ENCODE data around the gene KATNA1. TPM values are rescaled to one million over a fixed set of nuclear protein-coding genes. Genes with fewer than 3 reads are reported as not detected.

Gene KATNA1
- total and polyA plus RNA-seq, 9 of the 15 experiments (the other 6 are each of a cell fraction or from before 2014, with no cell fraction given): 22.5 to 76.9 (median 45.0) TPM

- no peak for TF ChIP-seq ZNF134 (CRISPR knock-in tag; conservative IDR thresholded peaks at IDR 0.05)
- peak; percentile 40; the same call in 1 of the 2 replicates for TF ChIP-seq NFIC (IDR thresholded peaks at IDR 0.05)
- no peak for TF ChIP-seq ZNF12 (CRISPR knock-in tag; IDR thresholded peaks at IDR 0.05)
- peak; percentile 79 for TF ChIP-seq POLR2H (tag; IDR thresholded peaks at IDR 0.05; ENCODE audit: low read depth)
- TF ChIP-seq MAX (CRISPR knock-in tag; IDR thresholded peaks at IDR 0.05): peak; percentile 80
- 0 out of 2 replicates have a peak, but pooled peaks have one; percentile 23 for TF ChIP-seq CBFA2T3 (IDR thresholded peaks at IDR 0.05)
- TF ChIP-seq ZNF316 (IDR thresholded peaks at IDR 0.05): no peak
- TF ChIP-seq SRSF7 (optimal IDR thresholded peaks at IDR 0.05; ENCODE audit: low read depth, low read length): no peak
- TF ChIP-seq MXI1 (IDR thresholded peaks at IDR 0.05; ENCODE audit: low read depth, low read length): peak; percentile 90
- TF ChIP-seq TEAD2 (tag; IDR thresholded peaks at IDR 0.05): no peak
- TF ChIP-seq RB1 (IDR thresholded peaks at IDR 0.05; ENCODE audit: low read depth): peak; percentile 88
- peak; percentile 100 for TF ChIP-seq TFAP4 (CRISPR knock-in tag; IDR thresholded peaks at IDR 0.05; ENCODE audit: borderline replicate concordance)
- no peak for TF ChIP-seq SNAPC5 (CRISPR knock-in tag; IDR thresholded peaks at IDR 0.05)
- no peak for TF ChIP-seq HMG20B (CRISPR knock-in tag; IDR thresholded peaks at IDR 0.05)
- no peak for TF ChIP-seq HEY1 (CRISPR knock-in tag; IDR thresholded peaks at IDR 0.05; ENCODE audit: borderline replicate concordance)
- TF ChIP-seq SMARCC2 (IDR thresholded peaks at IDR 0.05; ENCODE audit: low read depth): 0 out of 2 replicates have a peak, but pooled peaks have one; percentile 24
- TF ChIP-seq CREBBP (IDR thresholded peaks at IDR 0.05; ENCODE audit: low read depth, low read length): no peak
- TF ChIP-seq ZNF766 (CRISPR knock-in tag; conservative IDR thresholded peaks at IDR 0.05): peak; percentile 64
- peak; percentile 82 to 84; a peak in 3 of 4 replicates for TF ChIP-seq FOXK2 (conservative IDR thresholded peaks at IDR 0.05 in 1 of 2, IDR thresholded peaks at IDR 0.05 in 1 of 2; ENCODE audit: low read depth in 2 of 2)
- no peak for TF ChIP-seq SMARCA4 (IDR thresholded peaks at IDR 0.05)
- TF ChIP-seq STAG1 (CRISPR knock-in tag; IDR thresholded peaks at IDR 0.05; ENCODE audit: borderline replicate concordance): no peak; the same call in 1 of the 2 replicates
- peak; percentile 95 for TF ChIP-seq SETDB1 (IDR thresholded peaks at IDR 0.05; ENCODE audit: low read length)
- TF ChIP-seq TEAD1 (CRISPR knock-in tag; IDR thresholded peaks at IDR 0.05): no peak; a peak in 1 of 4 replicates
- no peak for TF ChIP-seq HSF4 (CRISPR knock-in tag; IDR thresholded peaks at IDR 0.05; ENCODE audit: borderline replicate concordance)
- no peak for TF ChIP-seq NR4A1 (CRISPR knock-in tag; IDR thresholded peaks at IDR 0.05)
- peak; percentile 63; the same call in 1 of the 2 replicates for TF ChIP-seq NR4A1 (tag; IDR thresholded peaks at IDR 0.05)
- TF ChIP-seq ZC3H8 (IDR thresholded peaks at IDR 0.05): no peak
- peak; percentile 73 for TF ChIP-seq ATF3 (IDR thresholded peaks at IDR 0.05)
- peak; percentile 77; the same call in 1 of the 2 replicates for TF ChIP-seq ATF3 (CRISPR knock-in tag; conservative IDR thresholded peaks at IDR 0.05)
- peak; percentile 93 for TF ChIP-seq SAP30 (IDR thresholded peaks at IDR 0.05; ENCODE audit: borderline replicate concordance, insufficient read depth, low read depth, low read length, poor library complexity, severe bottlenecking)
Measured at GRCh38 chr6:149545754-149546471, 102.6 kb downstream of the KATNA1 start, which contains the start of gene PPIL4 (continued).
